ENCODE measurements around the gene STKLD1. TPM values are rescaled to one million over a fixed set of nuclear protein-coding genes. Genes with fewer than 3 reads are reported as not detected.

Gene STKLD1
- total and polyA plus RNA-seq, 9 of the 15 experiments (the other 6 are each of a cell fraction or from before 2014, with no cell fraction given): 0.10 to 0.65 (median 0.33) TPM; not detected in 2

GRCh38 chr9:133375724-133376654 lies at the start of gene STKLD1, which contains the start of gene SURF4 (continued):
- TF ChIP-seq ARID3A (IDR thresholded peaks at IDR 0.05; ENCODE audit: borderline replicate concordance, low read depth, low read length) (no peak), ZBTB5 (IDR thresholded peaks at IDR 0.05) (no peak), SMC3 (conservative IDR thresholded peaks at IDR 0.05; ENCODE audit: insufficient read depth, low read depth, low read length) (no peak), NKRF (IDR thresholded peaks at IDR 0.05; ENCODE audit: borderline replicate concordance) (0 out of 2 replicates have a peak, but pooled peaks have one; percentile 18), IRF1 (CRISPR knock-in tag; IDR thresholded peaks at IDR 0.05; ENCODE audit: borderline replicate concordance) (peak; percentile 68; the same call in 1 of the 2 replicates), CBX1 (IDR thresholded peaks at IDR 0.05; ENCODE audit: low read depth) (peak; percentile 14; the same call in 1 of the 2 replicates), ZBTB1 (CRISPR knock-in tag; IDR thresholded peaks at IDR 0.05; ENCODE audit: borderline replicate concordance, low read depth) (peak; percentile 96), ZNF740 (CRISPR knock-in tag; IDR thresholded peaks at IDR 0.05) (peak; percentile 68), ZNF740 (tag; IDR thresholded peaks at IDR 0.05) (no peak), FUS (optimal IDR thresholded peaks at IDR 0.05; ENCODE audit: low read depth, low read length) (peak; percentile 70), HOMEZ (CRISPR knock-in tag; IDR thresholded peaks at IDR 0.05) (no peak), HOXB6 (CRISPR knock-in tag; IDR thresholded peaks at IDR 0.05; ENCODE audit: borderline replicate concordance) (no peak), POLR3G (IDR thresholded peaks at IDR 0.05; ENCODE audit: extremely low read depth, insufficient read length, insufficient replicate concordance) (no peak), FIP1L1 (IDR thresholded peaks at IDR 0.05; ENCODE audit: low read depth, low read length, poor library complexity, severe bottlenecking) (peak; percentile 59), ZNF175 (CRISPR knock-in tag; IDR thresholded peaks at IDR 0.05; ENCODE audit: low read depth) (no peak; the same call in 1 of the 2 replicates), HNRNPL (IDR thresholded peaks at IDR 0.05; ENCODE audit: low read depth, low read length) (peak; percentile 98)

Measured in K562 (cell line).